Tibial nerve (tissue), 3 donors: ENCODE results near the gene NEDD4L.

Experiments
- CTCF ChIP-seq, 5 experiments: fragments of 200-600 bp in 3 of 5; fragments of 450-650 bp in 2 of 5; sonication (generic) in 3 of 5; IDR thresholded peaks; one replicate each; pipeline ENCODE4 v1.5.1; 2016 to 2019; ENCODE audit warnings: antibody characterized with exemption in 5 of 5, mild to moderate bottlenecking in 3 of 5, moderate library complexity in 2 of 5
- POLR2A ChIP-seq, 2 donors: fragments of 450-650 bp; IDR thresholded peaks; one replicate each; pipeline ENCODE4 v1.6.1; 2017; ENCODE audit warnings: antibody characterized with exemption in 2 of 2, mild to moderate bottlenecking in 2 of 2, moderate library complexity in 2 of 2

GRCh38 chr18:58337285-58337684 is 293.3 kb downstream of the NEDD4L start:
- TF ChIP-seq CTCF (IDR thresholded peaks at IDR 0.05) = no peak
- TF ChIP-seq POLR2A (IDR thresholded peaks at IDR 0.05) = no peak
